Osteocyte (in vitro differentiated cells): Measurements from ENCODE around the gene PMS1. TPM values are rescaled to one million over a fixed set of nuclear protein-coding genes. Genes with fewer than 3 reads are reported as not detected.

Experiments used
- DNase-seq: peaks from one replicate; pipeline ENCODE4 v3.0.0; 2021; ENCODE audit warnings: mixed read lengths; ENCODE audit not compliant: unreplicated experiment; ENCODE audit errors: extremely low spot score
- H3K27ac Mint-ChIP-seq: one replicate; pipeline ENCODE4 v1.8.0; 2021; ENCODE audit warnings: mild to moderate bottlenecking, mixed read lengths; ENCODE audit not compliant: unreplicated experiment
- H3K27me3 Mint-ChIP-seq: one replicate; pipeline ENCODE4 v1.8.0; 2021; ENCODE audit warnings: mixed read lengths; ENCODE audit not compliant: unreplicated experiment
- H3K36me3 Mint-ChIP-seq: one replicate; pipeline ENCODE4 v1.8.0; 2021; ENCODE audit warnings: mixed read lengths; ENCODE audit not compliant: unreplicated experiment
- H3K4me1 Mint-ChIP-seq: one replicate; pipeline ENCODE4 v1.8.0; 2021; ENCODE audit warnings: mixed read lengths; ENCODE audit not compliant: unreplicated experiment
- H3K4me3 Mint-ChIP-seq: one replicate; pipeline ENCODE4 v1.8.0; 2021; ENCODE audit warnings: mild to moderate bottlenecking, moderate library complexity, mixed read lengths; ENCODE audit not compliant: unreplicated experiment
- H3K9me3 Mint-ChIP-seq: one replicate; pipeline ENCODE4 v1.8.0; 2021; ENCODE audit warnings: mixed read lengths; ENCODE audit not compliant: unreplicated experiment
- CTCF ChIP-seq: fragments of 200-600 bp; sonication (generic); IDR thresholded peaks from 2 replicates; pipeline ENCODE4 v1.5.0; 2021; ENCODE audit warnings: antibody characterized with exemption, mild to moderate bottlenecking, moderate library complexity
- total RNA-seq: library from RNA; stranded (reverse); gene quantifications from 2 replicates; pipeline ENCODE4 v1.2.1, GENCODE V29; 2021

The PMS1 gene
- total RNA-seq, 1 donor from 2014 or later, result 36.8 TPM

- peaks cover 1% of the 10 kb centered on the region for H3K4me1 Mint-ChIP-seq
- H3K9me3 Mint-ChIP-seq, result no peaks in the 10 kb centered on the region
- no peak for TF ChIP-seq CTCF
- no peak overlapping the region for H3K27ac Mint-ChIP-seq
- H3K27me3 Mint-ChIP-seq, result no peaks in the 10 kb centered on the region
- no peak overlapping the region for H3K4me3 Mint-ChIP-seq
- H3K36me3 Mint-ChIP-seq, result peaks cover 36% of the 10 kb centered on the region
- DNase-seq, result no peak
These were observed 86.3 kb downstream of the PMS1 start for GRCh38 chr2:189870381-189871085.

- Mint-ChIP-seq H3K27ac (no peak overlapping the region), H3K4me1 (no peaks in the 10 kb centered on the region), H3K9me3 (no peaks in the 10 kb centered on the region), H3K27me3 (no peaks in the 10 kb centered on the region), H3K36me3 (peaks cover 47% of the 10 kb centered on the region), H3K4me3 (no peak overlapping the region)
- TF ChIP-seq CTCF, result no peak
- no peak for DNase-seq
These were observed 89.4 kb downstream of the PMS1 start for GRCh38 chr2:189873696-189874095.

- DNase-seq, result no peak
- H3K9me3 Mint-ChIP-seq, result no peaks in the 10 kb centered on the region
- H3K4me3 Mint-ChIP-seq, result no peak overlapping the region
- H3K36me3 Mint-ChIP-seq, result peaks cover 47% of the 10 kb centered on the region
- H3K27me3 Mint-ChIP-seq, result no peaks in the 10 kb centered on the region
- TF ChIP-seq CTCF, result no peak
- no peak overlapping the region for H3K27ac Mint-ChIP-seq
- H3K4me1 Mint-ChIP-seq, result no peaks in the 10 kb centered on the region
These were observed 90.5 kb downstream of the PMS1 start for GRCh38 chr2:189874586-189875320.

- Mint-ChIP-seq H3K4me3 (no peak overlapping the region), H3K27me3 (no peaks in the 10 kb centered on the region), H3K36me3 (peaks cover 43% of the 10 kb centered on the region), H3K9me3 (no peaks in the 10 kb centered on the region), H3K27ac (no peak overlapping the region), H3K4me1 (no peaks in the 10 kb centered on the region)
- no peak for DNase-seq
- TF ChIP-seq CTCF, result no peak
These were observed 92.0 kb downstream of the PMS1 start for GRCh38 chr2:189876271-189876670.

GRCh38 chr2:189879716-189880081, 95.4 kb downstream of the PMS1 start:
- no peak for DNase-seq
- H3K9me3 Mint-ChIP-seq, result no peaks in the 10 kb centered on the region
- no peak overlapping the region for H3K4me3 Mint-ChIP-seq
- no peaks in the 10 kb centered on the region for H3K4me1 Mint-ChIP-seq
- peaks cover 28% of the 10 kb centered on the region for H3K36me3 Mint-ChIP-seq
- no peak overlapping the region for H3K27ac Mint-ChIP-seq
- no peak for TF ChIP-seq CTCF
- H3K27me3 Mint-ChIP-seq, result no peaks in the 10 kb centered on the region
